GM12878 (cell line): ENCODE results near the gene FADS1. TPM values are rescaled to one million over a fixed set of nuclear protein-coding genes. Genes with fewer than 3 reads are reported as not detected.

Experiments
- ATF7 ChIP-seq: fragments of 450-650 bp; IDR thresholded peaks from 2 replicates; pipeline ENCODE4 v1.6.1; 2016; ENCODE audit warnings: low read depth, mild to moderate bottlenecking
- BHLHE40 ChIP-seq, 2 experiments: fragments of 450-650 bp in 1 of 2; IDR thresholded peaks; 2 replicates each; pipeline ENCODE4 v1.6.1; 2011 to 2017; ENCODE audit warnings: low read depth in 2 of 2, borderline replicate concordance in 1 of 2, improper control_type of control experiment in 1 of 2, low read length in 1 of 2, mild to moderate bottlenecking in 1 of 2
- ELK1 ChIP-seq: IDR thresholded peaks from 2 replicates; pipeline ENCODE4 v1.6.1; 2012; ENCODE audit warnings: low read depth, low read length, improper control_type of control experiment
- HDGF ChIP-seq: fragments of 450-650 bp; IDR thresholded peaks from 2 replicates; pipeline ENCODE4 v1.6.1; 2016; ENCODE audit warnings: antibody characterized with exemption
- IKZF2 ChIP-seq, 2 experiments: fragments of 450-650 bp; IDR thresholded peaks; 2 replicates each; pipeline ENCODE4 v1.6.1; 2017; ENCODE audit warnings: mild to moderate bottlenecking in 2 of 2, moderate library complexity in 2 of 2
- NFYB ChIP-seq: IDR thresholded peaks from 2 replicates; pipeline ENCODE4 v1.6.1; 2011; ENCODE audit warnings: low read depth, mild to moderate bottlenecking, low read length, improper control_type of control experiment, moderate library complexity; ENCODE audit not compliant: insufficient read depth
- POLR2A ChIP-seq: IDR thresholded peaks from 2 replicates; pipeline ENCODE4 v1.6.1; 2011; ENCODE audit warnings: low read depth, mild to moderate bottlenecking, low read length
- RAD21 ChIP-seq: IDR thresholded peaks from 2 replicates; pipeline ENCODE4 v1.6.1; 2011; ENCODE audit warnings: mild to moderate bottlenecking, low read depth, low read length, moderate library complexity; ENCODE audit not compliant: insufficient read depth
- TAF1 ChIP-seq: IDR thresholded peaks from 2 replicates; pipeline ENCODE4 v1.6.1; 2011; ENCODE audit warnings: mild to moderate bottlenecking, low read depth, low read length, borderline replicate concordance
- TCF3 ChIP-seq: IDR thresholded peaks from 2 replicates; pipeline ENCODE4 v1.6.1; 2012; ENCODE audit warnings: low read depth, mild to moderate bottlenecking, low read length, borderline replicate concordance; ENCODE audit not compliant: insufficient read depth
- ZNF622 ChIP-seq: fragments of 450-650 bp; IDR thresholded peaks from 2 replicates; pipeline ENCODE4 v1.6.1; 2017; ENCODE audit warnings: mild to moderate bottlenecking, inconsistent platforms
- polyA plus RNA-seq, 11 experiments: library from polyadenylated mRNA; depleted of rRNA in 4 of 11; unstranded in 6 of 11; stranded (reverse) in 5 of 11; fragments of >200 nt; fragmentation: Nextera tagmentation in 4 of 11; fragmentation: Illumina TruSeq in 1 of 11; extraction: Ambion mirVana in 4 of 11; extraction: Trizol in 1 of 11; gene quantifications; 1 replicate in 1 of 11; 2 replicates in 10 of 11; pipeline versions ENCODE4 v1.2.1 to v1.2.3, GENCODE V29; 2011 to 2016; ENCODE audit warnings: inconsistent platforms in 2 of 11, missing spikeins in 2 of 11, low read depth in 1 of 11
- total RNA-seq, 4 experiments: library from RNA; depleted of rRNA in 3 of 4; stranded (reverse); fragments of >200 nt in 3 of 4; fragmentation: Illumina TruSeq in 1 of 4; extraction: Trizol in 1 of 4; gene quantifications; 2 replicates each; pipeline versions ENCODE4 v1.2.1 to v1.2.3, GENCODE V29; 2013 to 2021
- TF ChIP-seq, protein P1 (sequence below): IDR thresholded peaks from 2 replicates; pipeline ENCODE4 v1.6.1; 2011; ENCODE audit warnings: borderline replicate concordance, low read depth, mild to moderate bottlenecking, moderate library complexity, mixed read lengths, low read length; ENCODE audit not compliant: insufficient read depth; ENCODE audit errors: extremely low read length
- TF ChIP-seq, protein P2 (sequence below): fragments of 450-650 bp; conservative IDR thresholded peaks from 2 replicates; pipeline ENCODE4 v1.6.1; 2017; ENCODE audit warnings: mild to moderate bottlenecking, moderate library complexity
- TF ChIP-seq, protein P3 (sequence below): fragments of 450-650 bp; IDR thresholded peaks from 2 replicates; pipeline ENCODE4 v1.6.1; 2018; ENCODE audit warnings: borderline replicate concordance, mild to moderate bottlenecking; ENCODE audit not compliant: partially characterized antibody
- TF ChIP-seq, protein P4 (sequence below): fragments of 450-650 bp; IDR thresholded peaks from 2 replicates; pipeline ENCODE4 v1.6.1; 2017; ENCODE audit warnings: antibody characterized with exemption, mild to moderate bottlenecking, moderate library complexity

The FADS1 gene
- total and polyA plus RNA-seq, 10 of the 15 experiments (the other 5 are each of a cell fraction or from before 2014, with no cell fraction given): 8.8 to 73.9 (median 39.0) TPM

GRCh38 chr11:61827571-61828378 lies 11.0 kb upstream of the FADS1 start, which contains the start of gene FADS2 (continued):
- TF ChIP-seq, protein P1, sequence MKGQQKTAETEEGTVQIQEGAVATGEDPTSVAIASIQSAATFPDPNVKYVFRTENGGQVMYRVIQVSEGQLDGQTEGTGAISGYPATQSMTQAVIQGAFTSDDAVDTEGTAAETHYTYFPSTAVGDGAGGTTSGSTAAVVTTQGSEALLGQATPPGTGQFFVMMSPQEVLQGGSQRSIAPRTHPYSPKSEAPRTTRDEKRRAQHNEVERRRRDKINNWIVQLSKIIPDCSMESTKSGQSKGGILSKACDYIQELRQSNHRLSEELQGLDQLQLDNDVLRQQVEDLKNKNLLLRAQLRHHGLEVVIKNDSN: no peak
- TF ChIP-seq BHLHE40 (IDR thresholded peaks at IDR 0.05; ENCODE audit: borderline replicate concordance in 1 of 2, low read depth in 2 of 2, low read length in 1 of 2) (peak in 1 of 2 experiments; percentile 74; a peak in 2 of 4 replicates), RAD21 (no peak), IKZF2 (IDR thresholded peaks at IDR 0.05) (peak; percentile 85 to 89), ELK1 (no peak), POLR2A (peak; percentile 84), TAF1 (peak; percentile 24; the same call in 1 of the 2 replicates), ZNF622 (no peak), ATF7 (0 out of 2 replicates have a peak, but pooled peaks have one; percentile 13), TCF3 (peak; percentile 75; the same call in 1 of the 2 replicates), HDGF (peak; percentile 73; the same call in 1 of the 2 replicates), NFYB (peak; percentile 82; the same call in 1 of the 2 replicates)
- TF ChIP-seq, protein P2, sequence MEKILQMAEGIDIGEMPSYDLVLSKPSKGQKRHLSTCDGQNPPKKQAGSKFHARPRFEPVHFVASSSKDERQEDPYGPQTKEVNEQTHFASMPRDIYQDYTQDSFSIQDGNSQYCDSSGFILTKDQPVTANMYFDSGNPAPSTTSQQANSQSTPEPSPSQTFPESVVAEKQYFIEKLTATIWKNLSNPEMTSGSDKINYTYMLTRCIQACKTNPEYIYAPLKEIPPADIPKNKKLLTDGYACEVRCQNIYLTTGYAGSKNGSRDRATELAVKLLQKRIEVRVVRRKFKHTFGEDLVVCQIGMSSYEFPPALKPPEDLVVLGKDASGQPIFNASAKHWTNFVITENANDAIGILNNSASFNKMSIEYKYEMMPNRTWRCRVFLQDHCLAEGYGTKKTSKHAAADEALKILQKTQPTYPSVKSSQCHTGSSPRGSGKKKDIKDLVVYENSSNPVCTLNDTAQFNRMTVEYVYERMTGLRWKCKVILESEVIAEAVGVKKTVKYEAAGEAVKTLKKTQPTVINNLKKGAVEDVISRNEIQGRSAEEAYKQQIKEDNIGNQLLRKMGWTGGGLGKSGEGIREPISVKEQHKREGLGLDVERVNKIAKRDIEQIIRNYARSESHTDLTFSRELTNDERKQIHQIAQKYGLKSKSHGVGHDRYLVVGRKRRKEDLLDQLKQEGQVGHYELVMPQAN: peak; percentile 81
- TF ChIP-seq, protein P3, sequence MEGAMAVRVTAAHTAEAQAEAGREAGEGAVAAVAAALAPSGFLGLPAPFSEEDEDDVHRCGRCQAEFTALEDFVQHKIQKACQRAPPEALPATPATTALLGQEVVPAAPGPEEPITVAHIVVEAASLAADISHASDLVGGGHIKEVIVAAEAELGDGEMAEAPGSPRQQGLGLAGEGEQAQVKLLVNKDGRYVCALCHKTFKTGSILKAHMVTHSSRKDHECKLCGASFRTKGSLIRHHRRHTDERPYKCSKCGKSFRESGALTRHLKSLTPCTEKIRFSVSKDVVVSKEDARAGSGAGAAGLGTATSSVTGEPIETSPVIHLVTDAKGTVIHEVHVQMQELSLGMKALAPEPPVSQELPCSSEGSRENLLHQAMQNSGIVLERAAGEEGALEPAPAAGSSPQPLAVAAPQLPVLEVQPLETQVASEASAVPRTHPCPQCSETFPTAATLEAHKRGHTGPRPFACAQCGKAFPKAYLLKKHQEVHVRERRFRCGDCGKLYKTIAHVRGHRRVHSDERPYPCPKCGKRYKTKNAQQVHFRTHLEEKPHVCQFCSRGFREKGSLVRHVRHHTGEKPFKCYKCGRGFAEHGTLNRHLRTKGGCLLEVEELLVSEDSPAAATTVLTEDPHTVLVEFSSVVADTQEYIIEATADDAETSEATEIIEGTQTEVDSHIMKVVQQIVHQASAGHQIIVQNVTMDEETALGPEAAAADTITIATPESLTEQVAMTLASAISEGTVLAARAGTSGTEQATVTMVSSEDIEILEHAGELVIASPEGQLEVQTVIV: no peak
- TF ChIP-seq, protein P4, sequence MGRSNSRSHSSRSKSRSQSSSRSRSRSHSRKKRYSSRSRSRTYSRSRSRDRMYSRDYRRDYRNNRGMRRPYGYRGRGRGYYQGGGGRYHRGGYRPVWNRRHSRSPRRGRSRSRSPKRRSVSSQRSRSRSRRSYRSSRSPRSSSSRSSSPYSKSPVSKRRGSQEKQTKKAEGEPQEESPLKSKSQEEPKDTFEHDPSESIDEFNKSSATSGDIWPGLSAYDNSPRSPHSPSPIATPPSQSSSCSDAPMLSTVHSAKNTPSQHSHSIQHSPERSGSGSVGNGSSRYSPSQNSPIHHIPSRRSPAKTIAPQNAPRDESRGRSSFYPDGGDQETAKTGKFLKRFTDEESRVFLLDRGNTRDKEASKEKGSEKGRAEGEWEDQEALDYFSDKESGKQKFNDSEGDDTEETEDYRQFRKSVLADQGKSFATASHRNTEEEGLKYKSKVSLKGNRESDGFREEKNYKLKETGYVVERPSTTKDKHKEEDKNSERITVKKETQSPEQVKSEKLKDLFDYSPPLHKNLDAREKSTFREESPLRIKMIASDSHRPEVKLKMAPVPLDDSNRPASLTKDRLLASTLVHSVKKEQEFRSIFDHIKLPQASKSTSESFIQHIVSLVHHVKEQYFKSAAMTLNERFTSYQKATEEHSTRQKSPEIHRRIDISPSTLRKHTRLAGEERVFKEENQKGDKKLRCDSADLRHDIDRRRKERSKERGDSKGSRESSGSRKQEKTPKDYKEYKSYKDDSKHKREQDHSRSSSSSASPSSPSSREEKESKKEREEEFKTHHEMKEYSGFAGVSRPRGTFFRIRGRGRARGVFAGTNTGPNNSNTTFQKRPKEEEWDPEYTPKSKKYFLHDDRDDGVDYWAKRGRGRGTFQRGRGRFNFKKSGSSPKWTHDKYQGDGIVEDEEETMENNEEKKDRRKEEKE: no peak
